ENCODE measurements around the gene ACTR3C.
"Not testable (repeated sequence)": the region's sequence is repeated elsewhere in the genome, so short reads cannot be mapped to it uniquely, and the experiment has no call there.

ACTR3C gene

DNA sequence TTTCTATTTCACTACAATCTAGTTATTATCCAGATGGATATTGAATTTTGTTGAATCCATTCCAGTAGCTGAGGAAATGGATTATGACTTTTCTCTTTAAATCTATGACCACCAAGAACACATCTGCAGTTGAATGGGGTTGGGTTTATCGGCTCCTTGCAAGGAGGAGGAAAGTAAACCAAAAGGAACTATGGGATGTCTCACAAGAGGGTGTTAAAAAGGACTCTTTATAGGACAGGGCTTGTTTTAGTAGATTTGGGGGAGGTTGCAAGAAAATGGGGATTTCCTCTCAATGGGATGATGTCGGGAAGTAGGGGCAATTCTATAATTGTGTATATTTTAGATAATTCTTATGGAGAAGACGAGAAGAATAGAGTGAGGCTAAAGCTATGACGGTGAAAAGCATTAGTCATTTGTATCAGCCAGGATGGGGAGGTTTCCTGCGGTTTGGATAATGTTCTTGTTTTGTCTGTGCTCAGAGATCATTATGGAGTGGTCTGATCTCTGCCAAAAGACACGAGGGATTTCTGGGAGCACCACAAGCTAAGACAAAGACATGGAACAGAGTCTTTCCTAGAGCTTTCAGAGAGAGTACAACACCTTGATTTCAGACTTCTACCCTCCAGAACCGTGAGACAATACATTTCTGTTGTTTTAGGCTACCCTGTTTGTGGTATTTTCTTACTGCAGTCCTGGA is 5.4 kb downstream of the ACTR3C start (continued):
- no peak for TF ChIP-seq POU6F1 (CRISPR knock-in tag; IDR thresholded peaks at IDR 0.05; ENCODE audit: borderline replicate concordance, low read depth)
- TF ChIP-seq TOX (CRISPR knock-in tag; IDR thresholded peaks at IDR 0.05; ENCODE audit: borderline replicate concordance): no peak

GRCh38 chr7:150316987-150317386 is 6.4 kb downstream of the ACTR3C start:
- ATAC-seq: not testable (repeated sequence)

DNA sequence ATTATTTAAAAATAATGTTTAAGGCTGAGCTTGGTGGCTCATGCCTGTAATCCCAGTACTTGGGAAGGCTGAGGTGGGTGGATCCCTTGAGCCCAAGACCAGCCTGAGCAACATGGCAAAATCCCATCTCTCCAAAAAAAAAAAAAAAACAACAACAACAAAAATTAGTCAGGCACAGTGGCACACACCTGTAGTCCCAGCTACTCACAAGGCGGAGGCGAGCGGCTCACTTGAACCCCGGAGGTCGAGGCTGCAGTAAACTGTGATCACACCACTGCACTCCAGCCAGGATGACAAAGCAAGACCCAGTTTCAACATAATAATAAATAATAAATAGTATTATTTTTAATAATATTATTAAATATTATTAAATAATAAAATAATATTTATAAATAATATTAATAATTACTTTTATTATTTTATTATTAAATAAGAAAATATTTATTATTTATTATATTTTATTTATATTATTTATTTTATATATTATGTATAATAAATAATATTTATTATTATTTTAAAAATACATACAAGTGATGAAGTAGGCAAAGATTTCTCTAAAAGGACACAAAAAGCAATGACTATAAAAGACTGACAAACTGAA is 8.6 kb downstream of the ACTR3C start:
- ATAC-seq: no peak
- TF ChIP-seq ZFP3 (CRISPR knock-in tag; IDR thresholded peaks at IDR 0.05) (no peak), ZNF565 (CRISPR knock-in tag; conservative IDR thresholded peaks at IDR 0.05; ENCODE audit: low read depth) (no peak), ARNTL (CRISPR knock-in tag; IDR thresholded peaks at IDR 0.05; ENCODE audit: borderline replicate concordance, low read depth) (no peak), POU6F1 (CRISPR knock-in tag; IDR thresholded peaks at IDR 0.05; ENCODE audit: borderline replicate concordance, low read depth) (no peak), TOX (CRISPR knock-in tag; IDR thresholded peaks at IDR 0.05; ENCODE audit: borderline replicate concordance) (no peak), PPARA (CRISPR knock-in tag; IDR thresholded peaks at IDR 0.05; ENCODE audit: borderline replicate concordance) (no peak), RARB (CRISPR knock-in tag; IDR thresholded peaks at IDR 0.05) (no peak), SNAI2 (CRISPR knock-in tag; IDR thresholded peaks at IDR 0.05) (no peak), ZC3H10 (CRISPR knock-in tag; IDR thresholded peaks at IDR 0.05) (no peak), ESRRG (CRISPR knock-in tag; IDR thresholded peaks at IDR 0.05) (no peak), CSDC2 (CRISPR knock-in tag; IDR thresholded peaks at IDR 0.05) (no peak), PATZ1 (CRISPR knock-in tag; IDR thresholded peaks at IDR 0.05; ENCODE audit: borderline replicate concordance) (no peak), ZFP30 (CRISPR knock-in tag; IDR thresholded peaks at IDR 0.05) (no peak), GLIS3 (CRISPR knock-in tag; IDR thresholded peaks at IDR 0.05) (no peak), OSR1 (CRISPR knock-in tag; IDR thresholded peaks at IDR 0.05) (no peak), ISL1 (CRISPR knock-in tag; IDR thresholded peaks at IDR 0.05) (no peak)
- TF ChIP-seq, protein P1, sequence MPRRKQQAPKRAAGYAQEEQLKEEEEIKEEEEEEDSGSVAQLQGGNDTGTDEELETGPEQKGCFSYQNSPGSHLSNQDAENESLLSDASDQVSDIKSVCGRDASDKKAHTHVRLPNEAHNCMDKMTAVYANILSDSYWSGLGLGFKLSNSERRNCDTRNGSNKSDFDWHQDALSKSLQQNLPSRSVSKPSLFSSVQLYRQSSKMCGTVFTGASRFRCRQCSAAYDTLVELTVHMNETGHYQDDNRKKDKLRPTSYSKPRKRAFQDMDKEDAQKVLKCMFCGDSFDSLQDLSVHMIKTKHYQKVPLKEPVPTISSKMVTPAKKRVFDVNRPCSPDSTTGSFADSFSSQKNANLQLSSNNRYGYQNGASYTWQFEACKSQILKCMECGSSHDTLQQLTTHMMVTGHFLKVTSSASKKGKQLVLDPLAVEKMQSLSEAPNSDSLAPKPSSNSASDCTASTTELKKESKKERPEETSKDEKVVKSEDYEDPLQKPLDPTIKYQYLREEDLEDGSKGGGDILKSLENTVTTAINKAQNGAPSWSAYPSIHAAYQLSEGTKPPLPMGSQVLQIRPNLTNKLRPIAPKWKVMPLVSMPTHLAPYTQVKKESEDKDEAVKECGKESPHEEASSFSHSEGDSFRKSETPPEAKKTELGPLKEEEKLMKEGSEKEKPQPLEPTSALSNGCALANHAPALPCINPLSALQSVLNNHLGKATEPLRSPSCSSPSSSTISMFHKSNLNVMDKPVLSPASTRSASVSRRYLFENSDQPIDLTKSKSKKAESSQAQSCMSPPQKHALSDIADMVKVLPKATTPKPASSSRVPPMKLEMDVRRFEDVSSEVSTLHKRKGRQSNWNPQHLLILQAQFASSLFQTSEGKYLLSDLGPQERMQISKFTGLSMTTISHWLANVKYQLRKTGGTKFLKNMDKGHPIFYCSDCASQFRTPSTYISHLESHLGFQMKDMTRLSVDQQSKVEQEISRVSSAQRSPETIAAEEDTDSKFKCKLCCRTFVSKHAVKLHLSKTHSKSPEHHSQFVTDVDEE (CRISPR knock-in tag; IDR thresholded peaks at IDR 0.05): no peak
- TF ChIP-seq, protein P2, sequence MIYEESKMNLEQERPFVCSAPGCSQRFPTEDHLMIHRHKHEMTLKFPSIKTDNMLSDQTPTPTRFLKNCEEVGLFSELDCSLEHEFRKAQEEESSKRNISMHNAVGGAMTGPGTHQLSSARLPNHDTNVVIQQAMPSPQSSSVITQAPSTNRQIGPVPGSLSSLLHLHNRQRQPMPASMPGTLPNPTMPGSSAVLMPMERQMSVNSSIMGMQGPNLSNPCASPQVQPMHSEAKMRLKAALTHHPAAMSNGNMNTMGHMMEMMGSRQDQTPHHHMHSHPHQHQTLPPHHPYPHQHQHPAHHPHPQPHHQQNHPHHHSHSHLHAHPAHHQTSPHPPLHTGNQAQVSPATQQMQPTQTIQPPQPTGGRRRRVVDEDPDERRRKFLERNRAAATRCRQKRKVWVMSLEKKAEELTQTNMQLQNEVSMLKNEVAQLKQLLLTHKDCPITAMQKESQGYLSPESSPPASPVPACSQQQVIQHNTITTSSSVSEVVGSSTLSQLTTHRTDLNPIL (CRISPR knock-in tag; IDR thresholded peaks at IDR 0.05; ENCODE audit: low read depth): no peak
- TF ChIP-seq, protein P3, sequence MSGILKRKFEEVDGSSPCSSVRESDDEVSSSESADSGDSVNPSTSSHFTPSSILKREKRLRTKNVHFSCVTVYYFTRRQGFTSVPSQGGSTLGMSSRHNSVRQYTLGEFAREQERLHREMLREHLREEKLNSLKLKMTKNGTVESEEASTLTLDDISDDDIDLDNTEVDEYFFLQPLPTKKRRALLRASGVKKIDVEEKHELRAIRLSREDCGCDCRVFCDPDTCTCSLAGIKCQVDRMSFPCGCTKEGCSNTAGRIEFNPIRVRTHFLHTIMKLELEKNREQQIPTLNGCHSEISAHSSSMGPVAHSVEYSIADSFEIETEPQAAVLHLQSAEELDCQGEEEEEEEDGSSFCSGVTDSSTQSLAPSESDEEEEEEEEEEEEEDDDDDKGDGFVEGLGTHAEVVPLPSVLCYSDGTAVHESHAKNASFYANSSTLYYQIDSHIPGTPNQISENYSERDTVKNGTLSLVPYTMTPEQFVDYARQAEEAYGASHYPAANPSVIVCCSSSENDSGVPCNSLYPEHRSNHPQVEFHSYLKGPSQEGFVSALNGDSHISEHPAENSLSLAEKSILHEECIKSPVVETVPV (CRISPR knock-in tag; IDR thresholded peaks at IDR 0.05): no peak
